Daoy (cell line): Measurements from ENCODE around the gene ST8SIA2. TPM values are rescaled to one million over a fixed set of nuclear protein-coding genes. Genes with fewer than 3 reads are reported as not detected.

Source experiments
- DNase-seq: peaks from one replicate; pipeline ENCODE4 v3.0.0-alpha.2; 2015; ENCODE audit warnings: low read depth
- total RNA-seq: library from RNA; depleted of rRNA; stranded (reverse); fragments of >200 nt; shearing (Covaris generic); gene quantifications from 2 replicates; pipeline ENCODE4 v1.2.3, GENCODE V29; 2014

ST8SIA2 gene
- total RNA-seq, 1 experiment from 2014 or later: 2.9 TPM

- DNase-seq: no peak
Measured at GRCh38 chr15:92485441-92485840, 91.8 kb downstream of the ST8SIA2 start.

- no peak for DNase-seq
Measured at GRCh38 chr15:92492551-92493115, 99.0 kb downstream of the ST8SIA2 start.

- no peak for DNase-seq
Measured at GRCh38 chr15:92494806-92495336, 101.2 kb downstream of the ST8SIA2 start.

- DNase-seq: no peak
Measured at GRCh38 chr15:92495446-92495845, 101.8 kb downstream of the ST8SIA2 start.

- no peak for DNase-seq
Measured at GRCh38 chr15:92499731-92500530, 106.2 kb downstream of the ST8SIA2 start.

- no peak for DNase-seq
Measured at GRCh38 chr15:92502336-92502735, 108.7 kb downstream of the ST8SIA2 start.

- DNase-seq: no peak
Measured at GRCh38 chr15:92502930-92503857, 109.5 kb downstream of the ST8SIA2 start.

- DNase-seq: no peak
Measured at GRCh38 chr15:92503889-92504288, 110.2 kb downstream of the ST8SIA2 start.

GRCh38 chr15:92505611-92506010, 111.9 kb downstream of the ST8SIA2 start:
- DNase-seq: no peak

- DNase-seq: no peak
Measured at GRCh38 chr15:92506506-92506905, 112.8 kb downstream of the ST8SIA2 start.

- DNase-seq: peak; percentile 55
Measured at GRCh38 chr15:92510163-92510882, 116.6 kb downstream of the ST8SIA2 start.
